ENCODE data around the gene VAC14.

The VAC14 gene

GRCh38 chr16:70793851-70794502, 7.0 kb downstream of the VAC14 start:
- no peak for TF ChIP-seq CTCF (IDR thresholded peaks at IDR 0.05; ENCODE audit: low read depth, low read length, missing control alignments)
- DNase-seq (ENCODE audit: low read depth): no peak

GRCh38 chr16:70790815-70791214, 10.1 kb downstream of the VAC14 start:
- no peak overlapping the region for H3K4me3 ChIP-seq (ENCODE audit: low read depth, low read length)
- no peak for TF ChIP-seq CTCF (IDR thresholded peaks at IDR 0.05; ENCODE audit: low read depth, low read length, missing control alignments)
- no peak for DNase-seq (ENCODE audit: low read depth)

More at GRCh38 chr16:70793851-70794502, 7.0 kb downstream of the VAC14 start:
- peak overlapping the region; percentile 38 for H3K4me3 ChIP-seq (ENCODE audit: low read depth, low read length)

GRCh38 chr16:70789595-70790447, 11.1 kb downstream of the VAC14 start:
- no peak for DNase-seq (ENCODE audit: low read depth)
- H3K4me3 ChIP-seq (ENCODE audit: low read depth, low read length): no peak overlapping the region
- no peak for TF ChIP-seq CTCF (IDR thresholded peaks at IDR 0.05; ENCODE audit: low read depth, low read length, missing control alignments)

- H3K4me3 ChIP-seq (ENCODE audit: low read depth, low read length): no peak overlapping the region
- TF ChIP-seq CTCF (IDR thresholded peaks at IDR 0.05; ENCODE audit: low read depth, low read length, missing control alignments): no peak
- no peak for DNase-seq (ENCODE audit: low read depth)
These were observed 12.0 kb downstream of the VAC14 start for GRCh38 chr16:70788668-70789594.

GRCh38 chr16:70786020-70786755, 14.8 kb downstream of the VAC14 start:
- no peak for TF ChIP-seq CTCF (IDR thresholded peaks at IDR 0.05; ENCODE audit: low read depth, low read length, missing control alignments)
- no peak for DNase-seq (ENCODE audit: low read depth)
- no peak overlapping the region for H3K4me3 ChIP-seq (ENCODE audit: low read depth, low read length)
